Ascending aorta (tissue), 2 donors: ENCODE results near the gene HEPACAM. TPM values are rescaled to one million over a fixed set of nuclear protein-coding genes. Genes with fewer than 3 reads are reported as not detected.
A peak's percentile ranks its signal among the peaks of the same experiment; 100 is the strongest.

Source experiments
- DNase-seq, 2 donors: peaks; one replicate each; pipeline ENCODE4 v3.0.0-alpha.2; 2019; ENCODE audit warnings: low spot score in 2 of 2
- H3K27ac ChIP-seq, 2 donors: fragments of 200-600 bp; sonication (generic); one replicate each; pipeline ENCODE4 v1.5.1; 2016 to 2017; ENCODE audit warnings: mild to moderate bottlenecking in 1 of 2
- H3K27me3 ChIP-seq: fragments of 200-600 bp; sonication (generic); one replicate; pipeline ENCODE4 v1.5.1; 2017
- H3K36me3 ChIP-seq, 2 donors: fragments of 200-600 bp; sonication (generic); one replicate each; pipeline ENCODE4 v1.5.1; 2016
- H3K4me1 ChIP-seq, 2 donors: fragments of 200-600 bp; sonication (generic); one replicate each; pipeline ENCODE4 v1.5.1; 2016 to 2017; ENCODE audit warnings: mild to moderate bottlenecking in 1 of 2
- H3K4me3 ChIP-seq, 2 donors: fragments of 200-600 bp; sonication (generic); one replicate each; pipeline ENCODE4 v1.5.1; 2016 to 2017; ENCODE audit warnings: mild to moderate bottlenecking in 1 of 2
- H3K9me3 ChIP-seq, 2 donors: fragments of 200-600 bp; sonication (generic); one replicate each; pipeline ENCODE4 v1.5.1; 2016
- CTCF ChIP-seq, 3 experiments: fragments of 200-600 bp in 2 of 3; fragments of 450-650 bp in 1 of 3; sonication (generic) in 2 of 3; IDR thresholded peaks; one replicate each; pipeline ENCODE4 v1.5.1; 2016 to 2019; ENCODE audit warnings: antibody characterized with exemption in 3 of 3, mild to moderate bottlenecking in 1 of 3, moderate library complexity in 1 of 3
- intact Hi-C: fragments of 100-400 bp; cut with DNase I; formaldehyde crosslinking; loops from one replicate; pipeline ENCODE4 v1.15.1; 2023
- total RNA-seq: library from RNA; depleted of rRNA; stranded (reverse); fragments of >200 nt; gene quantifications from one replicate; pipeline ENCODE4 v1.1.0, GENCODE V29; 2016

The HEPACAM gene
- total RNA-seq, 1 donor from 2014 or later, result not detected

- intact Hi-C loops, result no loop called here
- DNase-seq, result no peak
- no peak for TF ChIP-seq CTCF (IDR thresholded peaks at IDR 0.05)
- H3K9me3 ChIP-seq, result no peaks in the 10 kb centered on the region
- peaks cover 3 to 7% of the 10 kb centered on the region in 2 donors for H3K4me1 ChIP-seq
- no peaks in the 10 kb centered on the region for H3K27me3 ChIP-seq
- H3K4me3 ChIP-seq, result no peak overlapping the region
- no peak overlapping the region for H3K27ac ChIP-seq
- no peaks in the 10 kb centered on the region for H3K36me3 ChIP-seq
Measured at GRCh38 chr11:124880958-124881357, 54.9 kb downstream of the HEPACAM start.

- no peaks in the 10 kb centered on the region for H3K36me3 ChIP-seq
- H3K27ac ChIP-seq, result no peak overlapping the region
- DNase-seq, result peak in 1 of 2 donors; percentile 48
- no peaks in the 10 kb centered on the region for H3K9me3 ChIP-seq
- no peak overlapping the region for H3K4me3 ChIP-seq
- H3K27me3 ChIP-seq, result no peaks in the 10 kb centered on the region
- TF ChIP-seq CTCF (IDR thresholded peaks at IDR 0.05), result no peak
- peaks cover 3 to 7% of the 10 kb centered on the region in 2 donors for H3K4me1 ChIP-seq
- intact Hi-C loops, result no loop called here
Measured at GRCh38 chr11:124880290-124880611, 55.6 kb downstream of the HEPACAM start.

GRCh38 chr11:124879493-124880289 lies 56.2 kb downstream of the HEPACAM start:
- Histone ChIP-seq H3K4me3 (no peak overlapping the region), H3K36me3 (no peaks in the 10 kb centered on the region), H3K27me3 (no peaks in the 10 kb centered on the region), H3K4me1 (peaks cover 3 to 7% of the 10 kb centered on the region in 2 donors), H3K9me3 (no peaks in the 10 kb centered on the region), H3K27ac (no peak overlapping the region)
- DNase-seq, result peak in 1 of 2 donors; percentile 39
- TF ChIP-seq CTCF (IDR thresholded peaks at IDR 0.05), result no peak
- intact Hi-C loops, result loop anchor here (5.0 kb wide), 1 partner anchor 73 kb away; the partner anchor contains the start of gene CCDC15

GRCh38 chr11:124878759-124879492 lies 56.9 kb downstream of the HEPACAM start:
- Histone ChIP-seq H3K27me3 (no peaks in the 10 kb centered on the region), H3K36me3 (no peaks in the 10 kb centered on the region), H3K27ac (no peak overlapping the region), H3K4me1 (peaks cover 3 to 7% of the 10 kb centered on the region in 2 donors), H3K4me3 (no peak overlapping the region), H3K9me3 (no peaks in the 10 kb centered on the region)
- DNase-seq, result peak in 1 of 2 donors; percentile 50
- TF ChIP-seq CTCF (IDR thresholded peaks at IDR 0.05), result no peak
- intact Hi-C loops, result loop anchor here (5.0 kb wide), 1 partner anchor 73 kb away; the partner anchor contains the start of gene CCDC15

- Histone ChIP-seq H3K27ac (no peak overlapping the region), H3K27me3 (no peaks in the 10 kb centered on the region), H3K9me3 (no peaks in the 10 kb centered on the region), H3K4me3 (no peak overlapping the region), H3K4me1 (peaks cover 3 to 7% of the 10 kb centered on the region in 2 donors), H3K36me3 (no peaks in the 10 kb centered on the region)
- TF ChIP-seq CTCF (IDR thresholded peaks at IDR 0.05), result no peak
- intact Hi-C loops, result loop anchor here (2.0 to 5.0 kb wide), 2 partner anchors 74 to 205 kb away; partner anchors contain the start of genes CCDC15, SIAE and SPA17
- DNase-seq, result peak in 1 of 2 donors; percentile 63
Measured at GRCh38 chr11:124877910-124878758, 57.7 kb downstream of the HEPACAM start.
